ENCODE data around the gene VSIG8. TPM values are rescaled to one million over a fixed set of nuclear protein-coding genes. Genes with fewer than 3 reads are reported as not detected.

VSIG8 gene
- total and polyA plus RNA-seq, 2 of the 8 experiments (the other 6 are each of a cell fraction or from before 2014, with no cell fraction given), result not detected

DNA sequence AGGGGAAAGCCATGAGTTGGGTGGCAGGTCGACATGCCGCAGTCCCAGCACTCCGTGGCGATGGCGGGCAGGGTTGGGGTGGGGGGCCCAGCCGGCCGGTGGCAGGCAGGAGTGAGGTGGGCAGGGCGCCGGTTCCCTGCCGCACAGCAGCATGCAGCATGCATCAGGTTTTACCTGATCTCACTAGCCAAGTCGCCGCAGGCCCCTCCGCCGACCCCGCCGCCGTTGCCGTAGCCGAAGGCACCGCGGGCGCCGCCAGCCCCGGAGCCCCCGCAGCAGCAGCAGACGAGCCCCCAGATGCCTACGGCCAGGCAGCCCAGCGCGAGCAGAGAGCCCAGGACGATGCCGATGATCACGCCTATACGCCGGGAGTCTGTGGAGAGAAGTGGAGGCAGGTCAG lies 6.7 kb downstream of the VSIG8 start:
- H4K91ac ChIP-seq (replicated peaks; ENCODE audit: insufficient read length, low read length), result no peak overlapping the region
- DNase-seq (ENCODE audit: low read depth in 1 of 2, low spot score in 2 of 2) (no peak), FAIRE-seq (no peak)
- H4K8ac ChIP-seq (ENCODE audit: extremely low read depth, insufficient read depth, low read length), result no peak overlapping the region
- peaks cover 7 to 33% (median 24%) of the 10 kb centered on the region in 4 experiments for H3K27me3 ChIP-seq (replicated peaks in 1 of 4; ENCODE audit: control insufficient read depth in 3 of 4, extremely low read depth in 1 of 4, insufficient read depth in 3 of 4, low read length in 3 of 4)
- H3K79me2 ChIP-seq (ENCODE audit: control insufficient read depth in 1 of 2, insufficient read depth in 2 of 2, low read length in 2 of 2), result no peaks in the 10 kb centered on the region
- WGBS, 2 experiments (ENCODE audit: extremely low coverage in 1 of 2, insufficient coverage in 1 of 2, insufficient read length in 1 of 2, insufficient replicate concordance in 2 of 2, low coverage in 1 of 2, low lambda C conversion rate in 2 of 2, missing lambda C conversion rate in 1 of 2), result 95% methylated on average over 34 of the region's 34 CpGs; no CpG with 5 or more reads in 1 of the 2 experiments
- ChIA-PET POLR2A (ENCODE audit: partially characterized antibody) (no interaction called here), CTCF (ENCODE audit: partially characterized antibody) (interaction anchor here (0.7 to 8.4 kb wide), 5 partner anchors 25 to 152 kb away, joined by 3 to 73 read pairs (median 4); partner anchors contain the start of genes DUSP23 and SLAMF8)
- H4K20me1 ChIP-seq (replicated peaks in 1 of 2; ENCODE audit: control insufficient read depth in 1 of 2, insufficient read depth in 2 of 2, low read length in 2 of 2), result no peaks in the 10 kb centered on the region
- no peaks in the 10 kb centered on the region for H3K36me3 ChIP-seq (ENCODE audit: control insufficient read depth in 2 of 4, insufficient read depth in 4 of 4, low read length in 3 of 4)
- no peak overlapping the region for H3K23ac ChIP-seq (ENCODE audit: insufficient read length)
- no peak overlapping the region for H3K4ac ChIP-seq (replicated peaks; ENCODE audit: insufficient read length, low read depth, low read length)
- no peak overlapping the region for H2BK120ac ChIP-seq (replicated peaks; ENCODE audit: low read depth, low read length)
- no peak overlapping the region for H2BK20ac ChIP-seq (ENCODE audit: low read length)
- peaks cover 10% of the 10 kb centered on the region; the same call in 1 of the 2 replicates for H3K23me2 ChIP-seq (ENCODE audit: low read depth, low read length)
- no peak overlapping the region for H2BK15ac ChIP-seq (ENCODE audit: low read length)
- no peaks in the 10 kb centered on the region for H3K79me1 ChIP-seq (ENCODE audit: low read depth, low read length)
- H3K4me3 ChIP-seq (ENCODE audit: extremely low read depth in 1 of 4, insufficient read depth in 2 of 4, low read depth in 3 of 4, low read length in 4 of 4), result no peak overlapping the region
- H3K27ac ChIP-seq (ENCODE audit: low read depth, low read length), result no peak overlapping the region
- no peak overlapping the region for H3K9ac ChIP-seq (replicated peaks in 1 of 4; ENCODE audit: extremely low read depth in 1 of 4, low read depth in 3 of 4, low read length in 3 of 4)
- H4K5ac ChIP-seq (ENCODE audit: insufficient read length, low read depth, low read length), result no peak overlapping the region
- H3K4me1 ChIP-seq (replicated peaks in 1 of 4; ENCODE audit: control insufficient read depth in 3 of 4, insufficient read depth in 4 of 4, low read length in 3 of 4), result no peaks in the 10 kb centered on the region; a peak in 1 of 7 replicates
- no peak overlapping the region for H2AFZ ChIP-seq (ENCODE audit: low read length)
- no peak overlapping the region for H3K14ac ChIP-seq (ENCODE audit: insufficient read length)
- no peaks in the 10 kb centered on the region; a peak in 1 of 4 replicates for H3K9me3 ChIP-seq (ENCODE audit: insufficient read depth in 2 of 2, low read depth in 1 of 2, low read length in 1 of 2)
- TF ChIP-seq PHF8 (conservative IDR thresholded peaks at IDR 0.05; ENCODE audit: low read depth, low read length) (no peak), TAF7 (optimal IDR thresholded peaks at IDR 0.05; ENCODE audit: borderline replicate concordance, low read depth, low read length) (no peak), ASH2L (IDR thresholded peaks at IDR 0.05; ENCODE audit: low read length) (no peak), SAP30 (IDR thresholded peaks at IDR 0.05; ENCODE audit: insufficient read depth, insufficient replicate concordance, low read length) (no peak)
- TF ChIP-seq, protein P1, sequence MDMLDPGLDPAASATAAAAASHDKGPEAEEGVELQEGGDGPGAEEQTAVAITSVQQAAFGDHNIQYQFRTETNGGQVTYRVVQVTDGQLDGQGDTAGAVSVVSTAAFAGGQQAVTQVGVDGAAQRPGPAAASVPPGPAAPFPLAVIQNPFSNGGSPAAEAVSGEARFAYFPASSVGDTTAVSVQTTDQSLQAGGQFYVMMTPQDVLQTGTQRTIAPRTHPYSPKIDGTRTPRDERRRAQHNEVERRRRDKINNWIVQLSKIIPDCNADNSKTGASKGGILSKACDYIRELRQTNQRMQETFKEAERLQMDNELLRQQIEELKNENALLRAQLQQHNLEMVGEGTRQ (IDR thresholded peaks at IDR 0.05; ENCODE audit: low read length), result no peak
- TF ChIP-seq, protein P2, sequence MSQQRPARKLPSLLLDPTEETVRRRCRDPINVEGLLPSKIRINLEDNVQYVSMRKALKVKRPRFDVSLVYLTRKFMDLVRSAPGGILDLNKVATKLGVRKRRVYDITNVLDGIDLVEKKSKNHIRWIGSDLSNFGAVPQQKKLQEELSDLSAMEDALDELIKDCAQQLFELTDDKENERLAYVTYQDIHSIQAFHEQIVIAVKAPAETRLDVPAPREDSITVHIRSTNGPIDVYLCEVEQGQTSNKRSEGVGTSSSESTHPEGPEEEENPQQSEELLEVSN (IDR thresholded peaks at IDR 0.05), result no peak
- no peak overlapping the region; a peak in 1 of 4 replicates for H3K4me2 ChIP-seq (ENCODE audit: insufficient read depth in 1 of 2, low read depth in 2 of 2, low read length in 2 of 2)
- H2BK12ac ChIP-seq (ENCODE audit: low read depth, low read length), result no peak overlapping the region
- no peak overlapping the region for H2AK5ac ChIP-seq (ENCODE audit: low read depth, low read length)
- no peak overlapping the region for H3K18ac ChIP-seq (ENCODE audit: extremely low read depth, low read length)
- H3K56ac ChIP-seq (replicated peaks; ENCODE audit: insufficient read length, low read depth, low read length), result no peak overlapping the region
- H2BK5ac ChIP-seq (ENCODE audit: low read depth, low read length), result no peak overlapping the region
